ENCODE results near the gene SLC28A3. TPM values are rescaled to one million over a fixed set of nuclear protein-coding genes. Genes with fewer than 3 reads are reported as not detected.

Gene SLC28A3
- total and polyA plus RNA-seq, 10 of the 15 experiments (the other 5 are each of a cell fraction or from before 2014, with no cell fraction given), result 0.03 to 0.39 (median 0.07) TPM; not detected in 2

GRCh38 chr9:84349671-84350070 is 9.1 kb upstream of the SLC28A3 start (continued):
- TF ChIP-seq ZBTB4 (CRISPR knock-in tag; IDR thresholded peaks at IDR 0.05) (no peak), PML (IDR thresholded peaks at IDR 0.05; ENCODE audit: low read length) (no peak), MXI1 (IDR thresholded peaks at IDR 0.05; ENCODE audit: low read depth, low read length) (no peak), USF1 (IDR thresholded peaks at IDR 0.05; ENCODE audit: borderline replicate concordance, extremely low read length, insufficient read depth, low read depth, low read length) (no peak), PAX8 (IDR thresholded peaks at IDR 0.05) (no peak)

- no peaks in the 10 kb centered on the region for H3K36me3 ChIP-seq (ENCODE audit: control insufficient read depth in 2 of 2, insufficient read depth in 2 of 2, low read length in 1 of 2)
- H3K4me3 ChIP-seq, result no peak overlapping the region
- H3K27me3 ChIP-seq (replicated peaks in 1 of 2; ENCODE audit: control insufficient read depth in 2 of 2, insufficient read depth in 2 of 2, low read length in 1 of 2), result peaks cover 0 to 3% of the 10 kb centered on the region in 2 experiments; a peak in 1 of 4 replicates
- ChIA-PET POLR2A (no interaction called here), CTCF (interaction anchor here (0.7 to 1.1 kb wide), 3 partner anchors 14 to 635 kb away, joined by 3 to 4 read pairs (median 3); no protein-coding TSS in a partner anchor), SMC1A (ENCODE audit: uncharacterized antibody, unreplicated experiment) (interaction anchor here (0.7 to 1.2 kb wide), 2 partner anchors 8 to 238 kb away, joined by 3 read pairs; no protein-coding TSS in a partner anchor), RAD21 (ENCODE audit: unreplicated experiment) (no interaction called here)
- no peak overlapping the region for H2AFZ ChIP-seq (ENCODE audit: control insufficient read depth, low read depth, low read length)
- no peaks in the 10 kb centered on the region for H3K9me3 ChIP-seq (replicated peaks; ENCODE audit: control insufficient read depth, insufficient read depth, low read length)
- no peak overlapping the region for H3K4me2 ChIP-seq (ENCODE audit: control insufficient read depth, insufficient read depth)
- no TSS peak for BruUV-seq (replicated peaks)
- DNase-seq (ENCODE audit: low read depth, low spot score) (no peak), FAIRE-seq (no peak), ATAC-seq (no peak)
- TF ChIP-seq TBL1XR1 (IDR thresholded peaks at IDR 0.05; ENCODE audit: low read depth, low read length), result no peak
- no peak for TF ChIP-seq HDGF (IDR thresholded peaks at IDR 0.05)
- no peak for TF ChIP-seq NKRF (conservative IDR thresholded peaks at IDR 0.05)
- no peak for TF ChIP-seq SMAD1 (IDR thresholded peaks at IDR 0.05; ENCODE audit: low read depth, partially characterized antibody)
- TF ChIP-seq BACH1 (IDR thresholded peaks at IDR 0.05; ENCODE audit: borderline replicate concordance), result no peak
- no peak for TF ChIP-seq PAX5 (IDR thresholded peaks at IDR 0.05; ENCODE audit: borderline replicate concordance, low read depth, low read length)
- no peak for TF ChIP-seq ATF2 (IDR thresholded peaks at IDR 0.05; ENCODE audit: low read length)
- no peak for TF ChIP-seq DPF2 (IDR thresholded peaks at IDR 0.05)
- TF ChIP-seq SUZ12 (IDR thresholded peaks at IDR 0.05; ENCODE audit: unreplicated experiment), result no peak
- TF ChIP-seq GABPA (IDR thresholded peaks at IDR 0.05; ENCODE audit: low read depth), result no peak
- no peak for TF ChIP-seq ASH2L (IDR thresholded peaks at IDR 0.05; ENCODE audit: borderline replicate concordance, low read depth)
- no peak for TF ChIP-seq KAT2A (conservative IDR thresholded peaks at IDR 0.05; ENCODE audit: control insufficient read depth, low read depth, low read length)
- 65% methylated on average over 6 of the region's 6 CpGs for WGBS (ENCODE audit: insufficient coverage, insufficient replicate concordance, low lambda C conversion rate, missing lambda C conversion rate)
- no peaks in the 10 kb centered on the region for H3K79me2 ChIP-seq (ENCODE audit: control insufficient read depth, insufficient read depth, low read length)
- intact Hi-C loops (cut with micrococcal nuclease; ENCODE audit: unreplicated experiment), result no loop called here
- H4K20me1 ChIP-seq (ENCODE audit: control insufficient read depth, insufficient read depth), result no peaks in the 10 kb centered on the region
- no peaks in the 10 kb centered on the region for H3K4me1 ChIP-seq (ENCODE audit: control insufficient read depth, insufficient read depth, low read length)
- H3K9ac ChIP-seq (ENCODE audit: control insufficient read depth, insufficient read depth, low read length), result no peak overlapping the region
- in situ Hi-C loops (cut with MboI), result no loop called here
- no peak overlapping the region for H3K27ac ChIP-seq (ENCODE audit: control insufficient read depth, insufficient read depth)
Measured at GRCh38 chr9:84343111-84343521, 2.6 kb upstream of the SLC28A3 start.

Measured in GM12878 (cell line).